Activated naive CD4-positive, alpha-beta T cell treated with anti-CD3 and anti-CD28 coated beads for 36 hours (primary cell): ENCODE data around the gene ZNF69. TPM values are rescaled to one million over a fixed set of nuclear protein-coding genes. Genes with fewer than 3 reads are reported as not detected.
A peak's percentile ranks its signal among the peaks of the same experiment; 100 is the strongest.
"Not testable (repeated sequence)": the region's sequence is repeated elsewhere in the genome, so short reads cannot be mapped to it uniquely, and the experiment has no call there.

ENCODE experiments used
- CTCF ChIA-PET: fragments of 350-600 bp; sonication (Branson Sonifier 250); formaldehyde crosslinking; loops from one replicate; lab custom pipeline; 2021; ENCODE audit warnings: antibody characterized with exemption; lab: Charles Lee
- DNase-seq: peaks from one replicate; pipeline ENCODE4 v3.0.0-alpha.2; 2020
- H3K27ac Mint-ChIP-seq: one replicate; pipeline ENCODE4 v1.8.0; 2021; ENCODE audit warnings: mild to moderate bottlenecking, mixed read lengths
- H3K27me3 Mint-ChIP-seq: one replicate; pipeline ENCODE4 v1.8.0; 2021; ENCODE audit warnings: low read depth, mixed read lengths
- H3K36me3 Mint-ChIP-seq: one replicate; pipeline ENCODE4 v1.8.0; 2021; ENCODE audit warnings: low read depth, mixed read lengths
- H3K4me1 Mint-ChIP-seq: one replicate; pipeline ENCODE4 v1.8.0; 2021; ENCODE audit warnings: low read depth, mixed read lengths
- H3K4me3 Mint-ChIP-seq: one replicate; pipeline ENCODE4 v1.8.0; 2021; ENCODE audit warnings: mild to moderate bottlenecking, moderate library complexity, mixed read lengths
- H3K9me3 Mint-ChIP-seq: one replicate; pipeline ENCODE4 v1.8.0; 2021; ENCODE audit warnings: mixed read lengths
- intact Hi-C: fragments of 100-400 bp; cut with micrococcal nuclease; formaldehyde crosslinking; loops from one replicate; pipeline ENCODE4 v1.15.1; 2023
- total RNA-seq, 2 experiments: library from RNA; stranded (reverse); gene quantifications; one replicate each; pipeline ENCODE4 v1.2.3, GENCODE V29; 2021

ZNF69 gene
- total RNA-seq, 2 experiments from 2014 or later: 0.79 to 0.95 TPM

GRCh38 chr19:11905928-11906327 lies 18.3 kb downstream of the ZNF69 start:
- no peaks in the 10 kb centered on the region for H3K4me1 Mint-ChIP-seq
- no peaks in the 10 kb centered on the region for H3K27me3 Mint-ChIP-seq
- peaks cover 54% of the 10 kb centered on the region for H3K36me3 Mint-ChIP-seq
- H3K9me3 Mint-ChIP-seq: peaks cover 65% of the 10 kb centered on the region
- no peak overlapping the region for H3K27ac Mint-ChIP-seq
- no peak overlapping the region for H3K4me3 Mint-ChIP-seq
- CTCF ChIA-PET: no interaction called here
- DNase-seq: no peak
- intact Hi-C loops: no loop called here

- intact Hi-C loops, H3K4me1 Mint-ChIP-seq, H3K27me3 Mint-ChIP-seq, DNase-seq, H3K4me3 Mint-ChIP-seq, H3K27ac Mint-ChIP-seq, CTCF ChIA-PET: not testable (repeated sequence)
- Mint-ChIP-seq H3K36me3 (peaks cover 11% of the 10 kb centered on the region), H3K9me3 (peaks cover 56% of the 10 kb centered on the region)
These were observed 24.4 kb downstream of the ZNF69 start for GRCh38 chr19:11911937-11912336.

- H3K27ac Mint-ChIP-seq, H3K4me3 Mint-ChIP-seq, intact Hi-C loops, H3K36me3 Mint-ChIP-seq, DNase-seq, H3K4me1 Mint-ChIP-seq, H3K27me3 Mint-ChIP-seq: not testable (repeated sequence)
- CTCF ChIA-PET: interaction anchor here (0.7 kb wide), 1 partner anchor 16 kb away, joined by 4 read pairs; no protein-coding TSS in a partner anchor
- peaks cover 36% of the 10 kb centered on the region for H3K9me3 Mint-ChIP-seq
These were observed 27.0 kb downstream of the ZNF69 start for GRCh38 chr19:11914417-11915051.

- intact Hi-C loops: loop anchor here (5.0 kb wide), 1 partner anchor 80 kb away; no protein-coding TSS in a partner anchor
- H3K9me3 Mint-ChIP-seq: peaks cover 3% of the 10 kb centered on the region
These were observed 34.4 kb downstream of the ZNF69 start for GRCh38 chr19:11921852-11922495.

GRCh38 chr19:11924886-11925650 lies 37.5 kb downstream of the ZNF69 start, which contains the start of gene ZNF700:
Gene ZNF700 (plus strand): TSS chr19:11925107. CDS start chr19:11925211, 104 bp downstream.
- CTCF ChIA-PET: interaction anchor here (0.5 to 3.9 kb wide), 13 partner anchors 9 to 231 kb away, joined by 3 to 70 read pairs (median 13); partner anchors contain the start of genes ZNF20, ZNF491, ZNF625 and ZNF763
- Mint-ChIP-seq H3K27ac (peak within 1 kb of the TSS; percentile 98), H3K27me3 (no peaks in the 10 kb centered on the region), H3K9me3 (peaks cover 3% of the 10 kb centered on the region), H3K4me1 (peaks cover 32% of the 10 kb centered on the region), H3K36me3 (peaks cover 29% of the 10 kb centered on the region), H3K4me3 (peak within 1 kb of the TSS; percentile 95)
- intact Hi-C loops: loop anchor here (1.0 to 5.0 kb wide), 9 partner anchors 38 to 407 kb away; partner anchors contain the start of genes ZNF491, ZNF69 and ZNF878
- peak; percentile 98 for DNase-seq

More at GRCh38 chr19:11921852-11922495, 34.4 kb downstream of the ZNF69 start:
- H3K4me3 Mint-ChIP-seq: no peak overlapping the region
- no peaks in the 10 kb centered on the region for H3K27me3 Mint-ChIP-seq
- CTCF ChIA-PET: interaction anchor here (0.6 to 3.9 kb wide), 10 partner anchors 39 to 775 kb away, joined by 3 to 70 read pairs (median 5); partner anchors contain the start of genes FBXW9 and ZNF763
- H3K27ac Mint-ChIP-seq: no peak overlapping the region
- peaks cover 19% of the 10 kb centered on the region for H3K4me1 Mint-ChIP-seq
- no peak for DNase-seq
- H3K36me3 Mint-ChIP-seq: peaks cover 6% of the 10 kb centered on the region

- not testable (repeated sequence) for H3K9me3 Mint-ChIP-seq, H3K27me3 Mint-ChIP-seq, DNase-seq
- H3K36me3 Mint-ChIP-seq: peaks cover 35% of the 10 kb centered on the region
- peak overlapping the region; percentile 95 for H3K4me3 Mint-ChIP-seq
- intact Hi-C loops: loop anchor here (1.0 to 2.0 kb wide), 2 partner anchors 39 to 407 kb away; partner anchors contain the start of gene ZNF69
- peaks cover 35% of the 10 kb centered on the region for H3K4me1 Mint-ChIP-seq
- peak overlapping the region; percentile 90 for H3K27ac Mint-ChIP-seq
- CTCF ChIA-PET: interaction anchor here (1.5 to 3.7 kb wide), 4 partner anchors 45 to 215 kb away, joined by 4 to 35 read pairs (median 16); partner anchors contain the start of genes ZNF20 and ZNF491
These were observed 38.1 kb downstream of the ZNF69 start for GRCh38 chr19:11925651-11926187.

GRCh38 chr19:11927227-11927626 lies 39.6 kb downstream of the ZNF69 start:
- Mint-ChIP-seq H3K27me3 (no peaks in the 10 kb centered on the region), H3K36me3 (peaks cover 45% of the 10 kb centered on the region), H3K4me1 (peaks cover 43% of the 10 kb centered on the region), H3K27ac (no peak overlapping the region), H3K9me3 (peaks cover 9% of the 10 kb centered on the region), H3K4me3 (no peak overlapping the region)
- intact Hi-C loops: no loop called here
- CTCF ChIA-PET: interaction anchor here (1.5 kb wide), 1 partner anchor 61 kb away, joined by 4 read pairs; no protein-coding TSS in a partner anchor
- no peak for DNase-seq

- intact Hi-C loops: no loop called here
- H3K27ac Mint-ChIP-seq: no peak overlapping the region
- H3K4me1 Mint-ChIP-seq: peaks cover 35% of the 10 kb centered on the region
- CTCF ChIA-PET: interaction anchor here (1.0 kb wide), 1 partner anchor 133 kb away, joined by 3 read pairs; the partner anchor contains the start of gene ZNF491
- peaks cover 18% of the 10 kb centered on the region for H3K9me3 Mint-ChIP-seq
- no peaks in the 10 kb centered on the region for H3K27me3 Mint-ChIP-seq
- DNase-seq: no peak
- peaks cover 67% of the 10 kb centered on the region for H3K36me3 Mint-ChIP-seq
- H3K4me3 Mint-ChIP-seq: no peak overlapping the region
These were observed 43.5 kb downstream of the ZNF69 start for GRCh38 chr19:11931051-11931450.

- intact Hi-C loops: no loop called here
- Mint-ChIP-seq H3K27me3 (no peaks in the 10 kb centered on the region), H3K36me3 (peaks cover 72% of the 10 kb centered on the region), H3K9me3 (peaks cover 21% of the 10 kb centered on the region), H3K27ac (no peak overlapping the region), H3K4me3 (no peak overlapping the region), H3K4me1 (peaks cover 31% of the 10 kb centered on the region)
- no peak for DNase-seq
- CTCF ChIA-PET: no interaction called here
These were observed 43.9 kb downstream of the ZNF69 start for GRCh38 chr19:11931513-11931912.

GRCh38 chr19:11935829-11936228 lies 48.2 kb downstream of the ZNF69 start:
- H3K27me3 Mint-ChIP-seq, H3K27ac Mint-ChIP-seq, DNase-seq, intact Hi-C loops, H3K4me3 Mint-ChIP-seq, CTCF ChIA-PET: not testable (repeated sequence)
- Mint-ChIP-seq H3K36me3 (peaks cover 75% of the 10 kb centered on the region), H3K9me3 (peaks cover 39% of the 10 kb centered on the region), H3K4me1 (peaks cover 14% of the 10 kb centered on the region)

GRCh38 chr19:11938383-11938782 lies 50.8 kb downstream of the ZNF69 start:
- H3K4me1 Mint-ChIP-seq, H3K27ac Mint-ChIP-seq, DNase-seq, intact Hi-C loops, CTCF ChIA-PET, H3K4me3 Mint-ChIP-seq, H3K27me3 Mint-ChIP-seq: not testable (repeated sequence)
- Mint-ChIP-seq H3K9me3 (peaks cover 53% of the 10 kb centered on the region), H3K36me3 (peaks cover 81% of the 10 kb centered on the region)
